Vagina (tissue), 2 donors: ENCODE results near the gene DTD2.

Source experiments
- POLR2A ChIP-seq, 2 donors: fragments of 450-650 bp; IDR thresholded peaks; one replicate each; pipeline ENCODE4 v1.6.1; 2017; ENCODE audit warnings: antibody characterized with exemption in 2 of 2, mild to moderate bottlenecking in 2 of 2, moderate library complexity in 2 of 2
- POLR2AphosphoS5 ChIP-seq, 2 donors: sonication (generic); formaldehyde crosslinking; IDR thresholded peaks; one replicate each; pipeline ENCODE4 v1.9.0; 2017; ENCODE audit warnings: antibody characterized with exemption in 2 of 2, mild to moderate bottlenecking in 2 of 2, low read depth in 1 of 2; ENCODE audit not compliant: insufficient read depth in 1 of 2
- TF ChIP-seq, protein P1 (sequence below), 3 experiments: fragments of 450-650 bp in 2 of 3; fragments of 200-600 bp in 1 of 3; sonication (generic) in 1 of 3; IDR thresholded peaks; one replicate each; pipeline ENCODE4 v1.5.1; 2017 to 2019; ENCODE audit warnings: antibody characterized with exemption in 3 of 3, mild to moderate bottlenecking in 2 of 3, moderate library complexity in 2 of 3

DNA sequence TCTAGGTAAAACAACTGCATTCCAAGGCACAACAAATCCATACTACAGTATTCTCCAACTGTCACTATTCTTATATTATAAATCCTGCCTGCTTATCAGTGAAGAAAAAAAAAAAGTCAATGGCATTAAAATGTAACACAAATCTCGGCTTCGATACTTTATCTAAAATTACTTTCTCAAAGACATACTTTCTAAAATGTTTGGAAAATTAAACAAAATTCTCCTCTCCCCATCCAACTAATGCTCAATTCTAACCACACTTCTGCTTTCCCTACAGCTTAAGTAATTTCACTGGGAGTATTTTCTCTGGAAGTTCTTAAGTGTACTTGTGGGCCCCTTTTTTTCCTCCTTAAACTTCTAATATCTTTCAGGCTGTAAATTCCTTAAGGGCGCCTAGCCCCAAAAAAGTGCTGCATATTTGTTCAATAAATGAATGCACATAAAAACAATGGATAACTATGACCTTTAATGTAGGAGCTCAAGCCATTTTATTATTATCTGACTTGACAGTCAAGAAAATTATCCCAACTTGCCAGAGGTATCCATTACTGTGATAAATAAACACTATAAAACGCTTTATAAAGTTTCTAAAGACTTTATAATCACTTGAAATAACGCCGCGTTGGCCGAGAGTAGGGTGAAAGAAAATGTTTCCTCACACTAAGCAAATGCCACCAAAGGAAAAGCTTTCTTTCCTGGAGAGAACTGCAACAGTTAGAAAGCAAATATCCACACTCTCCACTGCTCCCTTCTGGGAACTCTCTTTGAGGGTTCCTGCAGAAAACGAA is 37.9 kb downstream of the DTD2 start:
- TF ChIP-seq, protein P1, sequence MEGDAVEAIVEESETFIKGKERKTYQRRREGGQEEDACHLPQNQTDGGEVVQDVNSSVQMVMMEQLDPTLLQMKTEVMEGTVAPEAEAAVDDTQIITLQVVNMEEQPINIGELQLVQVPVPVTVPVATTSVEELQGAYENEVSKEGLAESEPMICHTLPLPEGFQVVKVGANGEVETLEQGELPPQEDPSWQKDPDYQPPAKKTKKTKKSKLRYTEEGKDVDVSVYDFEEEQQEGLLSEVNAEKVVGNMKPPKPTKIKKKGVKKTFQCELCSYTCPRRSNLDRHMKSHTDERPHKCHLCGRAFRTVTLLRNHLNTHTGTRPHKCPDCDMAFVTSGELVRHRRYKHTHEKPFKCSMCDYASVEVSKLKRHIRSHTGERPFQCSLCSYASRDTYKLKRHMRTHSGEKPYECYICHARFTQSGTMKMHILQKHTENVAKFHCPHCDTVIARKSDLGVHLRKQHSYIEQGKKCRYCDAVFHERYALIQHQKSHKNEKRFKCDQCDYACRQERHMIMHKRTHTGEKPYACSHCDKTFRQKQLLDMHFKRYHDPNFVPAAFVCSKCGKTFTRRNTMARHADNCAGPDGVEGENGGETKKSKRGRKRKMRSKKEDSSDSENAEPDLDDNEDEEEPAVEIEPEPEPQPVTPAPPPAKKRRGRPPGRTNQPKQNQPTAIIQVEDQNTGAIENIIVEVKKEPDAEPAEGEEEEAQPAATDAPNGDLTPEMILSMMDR (IDR thresholded peaks at IDR 0.05), result no peak
- no peak for TF ChIP-seq POLR2AphosphoS5 (IDR thresholded peaks at IDR 0.05; ENCODE audit: insufficient read depth in 1 of 2, low read depth in 1 of 2)
- no peak for TF ChIP-seq POLR2A (IDR thresholded peaks at IDR 0.05)
